ENCODE data around the gene BST1. TPM values are rescaled to one million over a fixed set of nuclear protein-coding genes. Genes with fewer than 3 reads are reported as not detected.

Gene BST1
- polyA plus RNA-seq, 1 donor (not counting 4 experiments of a cell fraction or from before 2014, with no cell fraction given) = 1.2 TPM

GRCh38 chr4:15704129-15704528 lies 1.3 kb downstream of the BST1 start:
- no peak overlapping the region for H3K4me2 ChIP-seq (ENCODE audit: control insufficient read depth, extremely low read depth, insufficient read depth, low read depth, low read length)

GRCh38 chr4:15706646-15707362 lies 3.9 kb downstream of the BST1 start:
- H3K27me3 ChIP-seq (ENCODE audit: control insufficient read depth, extremely low read depth, insufficient read depth, low read length) = no peaks in the 10 kb centered on the region
- H2AFZ ChIP-seq (ENCODE audit: control insufficient read depth, low read length) = peak overlapping the region; percentile 1
- H3K27ac ChIP-seq (ENCODE audit: control insufficient read depth, insufficient read depth, low read length) = no peak overlapping the region

More at GRCh38 chr4:15704129-15704528, 1.3 kb downstream of the BST1 start:
- Histone ChIP-seq H3K9me3 (ENCODE audit: control insufficient read depth, low read depth, low read length) (no peaks in the 10 kb centered on the region), H3K4me3 (ENCODE audit: control insufficient read depth in 2 of 3, extremely low read depth in 1 of 3, insufficient read depth in 2 of 3, low read depth in 1 of 3, low read length in 3 of 3) (no peak overlapping the region), H4K20me1 (ENCODE audit: control insufficient read depth, extremely low read depth, insufficient read depth, low read length) (no peaks in the 10 kb centered on the region), H3K79me2 (ENCODE audit: control insufficient read depth, insufficient read depth, low read length) (no peaks in the 10 kb centered on the region), H3K27me3 (ENCODE audit: control insufficient read depth, extremely low read depth, insufficient read depth, low read length) (no peaks in the 10 kb centered on the region), H3K4me1 (ENCODE audit: control insufficient read depth, extremely low read depth, insufficient read depth, low read length) (peaks cover 8% of the 10 kb centered on the region), H3K36me3 (ENCODE audit: control insufficient read depth in 2 of 2, extremely low read depth in 1 of 2, insufficient read depth in 2 of 2, low read length in 2 of 2) (no peaks in the 10 kb centered on the region), H3K9me1 (ENCODE audit: control insufficient read depth, extremely low read depth, insufficient read depth, low read length) (no peaks in the 10 kb centered on the region), H2AFZ (ENCODE audit: control insufficient read depth, low read length) (no peak overlapping the region), H3K27ac (ENCODE audit: control insufficient read depth, insufficient read depth, low read length) (no peak overlapping the region), H3K9ac (ENCODE audit: control insufficient read depth, extremely low read depth, insufficient read depth, low read length) (no peak overlapping the region)
- dilution Hi-C loops (cut with MboI; ENCODE audit: extremely low pct_ligation_motif_present, low sequenced_read_pairs) = no loop called here
- TF ChIP-seq CTCF (optimal IDR thresholded peaks at IDR 0.05 in 1 of 3, IDR thresholded peaks at IDR 0.05 in 1 of 3, conservative IDR thresholded peaks at IDR 0.05 in 1 of 3; ENCODE audit: extremely low read depth in 1 of 3, insufficient read depth in 2 of 3, low read length in 3 of 3) (no peak), EZH2 (IDR thresholded peaks at IDR 0.05; ENCODE audit: low read length) (no peak)
- DNase-seq (ENCODE audit: low read depth, low spot score) (no peak), FAIRE-seq (peak; percentile 76)

More at GRCh38 chr4:15706646-15707362, 3.9 kb downstream of the BST1 start:
- Histone ChIP-seq H3K9ac (ENCODE audit: control insufficient read depth, extremely low read depth, insufficient read depth, low read length) (no peak overlapping the region), H4K20me1 (ENCODE audit: control insufficient read depth, extremely low read depth, insufficient read depth, low read length) (no peaks in the 10 kb centered on the region), H3K9me3 (ENCODE audit: control insufficient read depth, low read depth, low read length) (no peaks in the 10 kb centered on the region), H3K4me2 (ENCODE audit: control insufficient read depth, extremely low read depth, insufficient read depth, low read depth, low read length) (no peak overlapping the region), H3K79me2 (ENCODE audit: control insufficient read depth, insufficient read depth, low read length) (no peaks in the 10 kb centered on the region), H3K4me1 (ENCODE audit: control insufficient read depth, extremely low read depth, insufficient read depth, low read length) (peaks cover 8% of the 10 kb centered on the region), H3K36me3 (ENCODE audit: control insufficient read depth in 2 of 2, extremely low read depth in 1 of 2, insufficient read depth in 2 of 2, low read length in 2 of 2) (no peaks in the 10 kb centered on the region), H3K9me1 (ENCODE audit: control insufficient read depth, extremely low read depth, insufficient read depth, low read length) (no peaks in the 10 kb centered on the region), H3K4me3 (ENCODE audit: control insufficient read depth in 2 of 3, extremely low read depth in 1 of 3, insufficient read depth in 2 of 3, low read depth in 1 of 3, low read length in 3 of 3) (no peak overlapping the region)
- TF ChIP-seq CTCF (optimal IDR thresholded peaks at IDR 0.05 in 1 of 3, IDR thresholded peaks at IDR 0.05 in 1 of 3, conservative IDR thresholded peaks at IDR 0.05 in 1 of 3; ENCODE audit: extremely low read depth in 1 of 3, insufficient read depth in 2 of 3, low read length in 3 of 3) (no peak), EZH2 (IDR thresholded peaks at IDR 0.05; ENCODE audit: low read length) (no peak)
- FAIRE-seq = no peak
- dilution Hi-C loops (cut with MboI; ENCODE audit: extremely low pct_ligation_motif_present, low sequenced_read_pairs) = no loop called here
- DNase-seq (ENCODE audit: low read depth, low spot score) = no peak
